ENCODE data around the gene HMCN2.

DNA sequence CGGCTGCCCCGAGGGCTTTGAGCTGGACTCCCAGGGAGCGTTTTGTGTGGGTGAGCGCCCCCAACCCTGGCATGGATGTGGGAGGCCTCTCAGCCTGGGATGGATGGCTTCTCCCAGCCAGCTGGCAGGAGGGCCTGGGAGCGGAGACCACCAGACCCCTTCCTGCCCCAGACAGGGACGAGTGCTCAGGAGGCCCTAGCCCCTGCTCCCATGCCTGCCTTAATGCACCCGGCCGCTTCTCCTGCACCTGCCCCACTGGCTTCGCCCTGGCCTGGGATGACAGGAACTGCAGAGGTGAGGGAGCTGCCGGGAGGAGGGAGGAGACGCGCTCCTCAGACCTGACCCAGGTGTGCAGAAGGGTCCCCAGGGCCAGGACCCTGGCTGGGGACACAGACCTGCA, 161.8 kb downstream of the HMCN2 start:
- TF ChIP-seq RFX5 (IDR thresholded peaks at IDR 0.05; ENCODE audit: low read length) = no peak
- TF ChIP-seq CTCF (IDR thresholded peaks at IDR 0.05) = no peak
- no peak for TF ChIP-seq FOXJ3 (CRISPR knock-in tag; IDR thresholded peaks at IDR 0.05)
- TF ChIP-seq TCF12 (IDR thresholded peaks at IDR 0.05) = no peak
- TF ChIP-seq ELF1 (IDR thresholded peaks at IDR 0.05) = no peak
- TF ChIP-seq YY1 (IDR thresholded peaks at IDR 0.05; ENCODE audit: low read depth) = no peak
